Stimulated activated memory B cell treated with anti-CD40 and anti-IgM and Interleukin-4, amounts not matched to agents 10 μg/mL and 1 μg/mL and 100 μg/mL, for 72 hours (primary cell): Measurements from ENCODE around the gene EGFL6.

Source experiments
- ATAC-seq: fragments of 150-1000 bp; cut with Tn5 transposase; 2 replicates; pipeline ENCODE4 v1.10.0; 2021
- H3K27ac Mint-ChIP-seq: one replicate; pipeline ENCODE4 v1.8.0; 2022; ENCODE audit warnings: mild to moderate bottlenecking, mixed read lengths
- H3K27me3 Mint-ChIP-seq: one replicate; pipeline ENCODE4 v1.8.0; 2022; ENCODE audit warnings: mixed read lengths
- H3K36me3 Mint-ChIP-seq: one replicate; pipeline ENCODE4 v1.8.0; 2022; ENCODE audit warnings: mixed read lengths
- H3K4me1 Mint-ChIP-seq: one replicate; pipeline ENCODE4 v1.8.0; 2022; ENCODE audit warnings: mixed read lengths
- H3K4me3 Mint-ChIP-seq: one replicate; pipeline ENCODE4 v1.8.0; 2022; ENCODE audit warnings: mild to moderate bottlenecking, moderate library complexity, mixed read lengths
- H3K9me3 Mint-ChIP-seq: one replicate; pipeline ENCODE4 v1.8.0; 2022; ENCODE audit warnings: mixed read lengths

The EGFL6 gene

GRCh38 chrX:13571136-13571535 lies 1.7 kb downstream of the EGFL6 start:
- Mint-ChIP-seq H3K36me3 (no peaks in the 10 kb centered on the region), H3K27me3 (peaks cover 23% of the 10 kb centered on the region), H3K4me3 (no peak overlapping the region), H3K27ac (no peak overlapping the region), H3K4me1 (peaks cover 6% of the 10 kb centered on the region), H3K9me3 (no peaks in the 10 kb centered on the region)
- ATAC-seq: no peak

GRCh38 chrX:13574600-13574999 lies 5.2 kb downstream of the EGFL6 start:
- Mint-ChIP-seq H3K27me3 (peaks cover 10% of the 10 kb centered on the region), H3K9me3 (no peaks in the 10 kb centered on the region), H3K36me3 (no peaks in the 10 kb centered on the region), H3K27ac (no peak overlapping the region), H3K4me3 (no peak overlapping the region), H3K4me1 (peaks cover 6% of the 10 kb centered on the region)
- ATAC-seq: no peak

GRCh38 chrX:13579661-13580060 lies 10.3 kb downstream of the EGFL6 start:
- no peaks in the 10 kb centered on the region for H3K4me1 Mint-ChIP-seq
- no peaks in the 10 kb centered on the region for H3K9me3 Mint-ChIP-seq
- no peaks in the 10 kb centered on the region for H3K36me3 Mint-ChIP-seq
- peaks cover 3% of the 10 kb centered on the region for H3K27me3 Mint-ChIP-seq
- ATAC-seq: no peak
- no peak overlapping the region for H3K27ac Mint-ChIP-seq
- no peak overlapping the region for H3K4me3 Mint-ChIP-seq

GRCh38 chrX:13581554-13581953 lies 12.2 kb downstream of the EGFL6 start:
- Mint-ChIP-seq H3K27me3 (peaks cover 18% of the 10 kb centered on the region), H3K4me3 (no peak overlapping the region), H3K36me3 (no peaks in the 10 kb centered on the region)

GRCh38 chrX:13587786-13588477 lies 18.5 kb downstream of the EGFL6 start:
- H3K36me3 Mint-ChIP-seq: no peaks in the 10 kb centered on the region
- H3K9me3 Mint-ChIP-seq: peaks cover 2% of the 10 kb centered on the region
- H3K4me3 Mint-ChIP-seq: no peak overlapping the region
- no peaks in the 10 kb centered on the region for H3K4me1 Mint-ChIP-seq
- H3K27ac Mint-ChIP-seq: no peak overlapping the region
- ATAC-seq: no peak
- H3K27me3 Mint-ChIP-seq: peaks cover 18% of the 10 kb centered on the region

More at GRCh38 chrX:13581554-13581953, 12.2 kb downstream of the EGFL6 start:
- Mint-ChIP-seq H3K9me3 (no peaks in the 10 kb centered on the region), H3K27ac (no peak overlapping the region), H3K4me1 (no peaks in the 10 kb centered on the region)
- ATAC-seq: no peak

GRCh38 chrX:13590207-13590606 lies 20.8 kb downstream of the EGFL6 start:
- peaks cover 2% of the 10 kb centered on the region for H3K9me3 Mint-ChIP-seq
- no peaks in the 10 kb centered on the region for H3K4me1 Mint-ChIP-seq
- H3K27me3 Mint-ChIP-seq: peaks cover 9% of the 10 kb centered on the region
- ATAC-seq: no peak
- no peak overlapping the region for H3K27ac Mint-ChIP-seq
- no peak overlapping the region for H3K4me3 Mint-ChIP-seq
- H3K36me3 Mint-ChIP-seq: no peaks in the 10 kb centered on the region

- H3K4me1 Mint-ChIP-seq: no peaks in the 10 kb centered on the region
- peaks cover 2% of the 10 kb centered on the region for H3K27me3 Mint-ChIP-seq
- no peak overlapping the region for H3K27ac Mint-ChIP-seq
- peaks cover 2% of the 10 kb centered on the region for H3K9me3 Mint-ChIP-seq
- no peaks in the 10 kb centered on the region for H3K36me3 Mint-ChIP-seq
- H3K4me3 Mint-ChIP-seq: no peak overlapping the region
- ATAC-seq: no peak
Measured at GRCh38 chrX:13590914-13591313, 21.5 kb downstream of the EGFL6 start.

GRCh38 chrX:13597874-13598273 lies 28.5 kb downstream of the EGFL6 start:
- no peaks in the 10 kb centered on the region for H3K27me3 Mint-ChIP-seq
- H3K4me3 Mint-ChIP-seq: no peak overlapping the region
- no peak overlapping the region for H3K27ac Mint-ChIP-seq
- H3K36me3 Mint-ChIP-seq: no peaks in the 10 kb centered on the region
- H3K4me1 Mint-ChIP-seq: no peaks in the 10 kb centered on the region
- no peak for ATAC-seq
- no peaks in the 10 kb centered on the region for H3K9me3 Mint-ChIP-seq

GRCh38 chrX:13598877-13599276 lies 29.5 kb downstream of the EGFL6 start:
- Mint-ChIP-seq H3K4me3 (no peak overlapping the region), H3K27me3 (no peaks in the 10 kb centered on the region), H3K9me3 (no peaks in the 10 kb centered on the region), H3K27ac (no peak overlapping the region), H3K4me1 (no peaks in the 10 kb centered on the region), H3K36me3 (no peaks in the 10 kb centered on the region)
- ATAC-seq: no peak

- H3K27me3 Mint-ChIP-seq: no peaks in the 10 kb centered on the region
- ATAC-seq: no peak
- H3K4me3 Mint-ChIP-seq: no peak overlapping the region
- no peaks in the 10 kb centered on the region for H3K9me3 Mint-ChIP-seq
- H3K4me1 Mint-ChIP-seq: no peaks in the 10 kb centered on the region
- no peaks in the 10 kb centered on the region for H3K36me3 Mint-ChIP-seq
- H3K27ac Mint-ChIP-seq: no peak overlapping the region
Measured at GRCh38 chrX:13599491-13599890, 30.1 kb downstream of the EGFL6 start.

GRCh38 chrX:13605611-13606010 lies 36.2 kb downstream of the EGFL6 start:
- Mint-ChIP-seq H3K27me3 (no peaks in the 10 kb centered on the region), H3K9me3 (no peaks in the 10 kb centered on the region), H3K36me3 (no peaks in the 10 kb centered on the region), H3K27ac (no peak overlapping the region), H3K4me1 (no peaks in the 10 kb centered on the region), H3K4me3 (no peak overlapping the region)
- no peak for ATAC-seq

GRCh38 chrX:13607331-13607995 lies 38.1 kb downstream of the EGFL6 start:
- Mint-ChIP-seq H3K4me3 (no peak overlapping the region), H3K27me3 (no peaks in the 10 kb centered on the region), H3K27ac (no peak overlapping the region), H3K9me3 (no peaks in the 10 kb centered on the region), H3K4me1 (no peaks in the 10 kb centered on the region), H3K36me3 (no peaks in the 10 kb centered on the region)
- ATAC-seq: no peak

- H3K4me3 Mint-ChIP-seq: no peak overlapping the region
Measured at GRCh38 chrX:13607996-13608365, 38.6 kb downstream of the EGFL6 start.

GRCh38 chrX:13614154-13614553 lies 44.8 kb downstream of the EGFL6 start:
- no peak overlapping the region for H3K27ac Mint-ChIP-seq
- no peaks in the 10 kb centered on the region for H3K4me1 Mint-ChIP-seq
- H3K27me3 Mint-ChIP-seq: no peaks in the 10 kb centered on the region
- H3K36me3 Mint-ChIP-seq: no peaks in the 10 kb centered on the region
- no peaks in the 10 kb centered on the region for H3K9me3 Mint-ChIP-seq
- no peak overlapping the region for H3K4me3 Mint-ChIP-seq
- no peak for ATAC-seq

More at GRCh38 chrX:13607996-13608365, 38.6 kb downstream of the EGFL6 start:
- no peak overlapping the region for H3K27ac Mint-ChIP-seq
- no peaks in the 10 kb centered on the region for H3K27me3 Mint-ChIP-seq
- no peaks in the 10 kb centered on the region for H3K9me3 Mint-ChIP-seq
- H3K36me3 Mint-ChIP-seq: no peaks in the 10 kb centered on the region
- no peak for ATAC-seq
- H3K4me1 Mint-ChIP-seq: no peaks in the 10 kb centered on the region

- no peaks in the 10 kb centered on the region for H3K36me3 Mint-ChIP-seq
- no peaks in the 10 kb centered on the region for H3K4me1 Mint-ChIP-seq
- H3K9me3 Mint-ChIP-seq: no peaks in the 10 kb centered on the region
- H3K27ac Mint-ChIP-seq: no peak overlapping the region
- H3K4me3 Mint-ChIP-seq: no peak overlapping the region
- no peaks in the 10 kb centered on the region for H3K27me3 Mint-ChIP-seq
- ATAC-seq: no peak
Measured at GRCh38 chrX:13620207-13620606, 50.8 kb downstream of the EGFL6 start.

GRCh38 chrX:13622401-13622964 lies 53.1 kb downstream of the EGFL6 start:
- H3K36me3 Mint-ChIP-seq: no peaks in the 10 kb centered on the region
- no peaks in the 10 kb centered on the region for H3K27me3 Mint-ChIP-seq
- H3K9me3 Mint-ChIP-seq: no peaks in the 10 kb centered on the region
- ATAC-seq: no peak
- H3K4me1 Mint-ChIP-seq: no peaks in the 10 kb centered on the region
- no peak overlapping the region for H3K27ac Mint-ChIP-seq
- H3K4me3 Mint-ChIP-seq: no peak overlapping the region
